ENCODE results near the gene PPP1R1C.

- TF ChIP-seq CTCF (IDR thresholded peaks at IDR 0.05; ENCODE audit: insufficient read depth, low read depth, low read length), result no peak
- no peak for TF ChIP-seq EZH2 (IDR thresholded peaks at IDR 0.05; ENCODE audit: insufficient read depth, low read length)
Observed at GRCh38 chr2:182128821-182129707, 143.4 kb downstream of the PPP1R1C start.
